ENCODE data around the gene RFPL1. TPM values are rescaled to one million over a fixed set of nuclear protein-coding genes. Genes with fewer than 3 reads are reported as not detected.

Gene RFPL1
- not detected in 5 replicates for total RNA-seq (2022; extraction: Qiagen RNA extraction)

DNA sequence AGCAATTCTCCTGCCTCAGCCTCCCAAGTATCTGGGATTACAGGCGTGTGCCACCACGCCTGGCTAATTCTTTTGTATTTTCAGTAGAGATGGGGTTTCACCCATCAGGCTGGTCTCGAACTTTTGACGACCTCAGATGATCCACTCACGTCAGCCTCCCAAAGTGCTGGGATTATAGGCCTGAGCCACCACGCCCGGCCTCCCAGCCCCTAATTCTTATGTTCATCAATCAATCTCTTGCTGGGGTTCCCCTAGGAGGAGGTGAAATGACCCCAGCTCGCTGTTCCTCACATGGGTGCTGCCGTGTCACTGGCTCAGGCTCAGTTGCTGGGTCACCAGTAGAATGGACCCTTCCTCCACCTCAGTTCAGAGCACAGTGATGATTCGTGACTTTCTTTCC lies at the start of gene RFPL1:
Gene RFPL1 (plus strand): TSS at position 301 of the 400 bp plus-strand sequence.

DNA sequence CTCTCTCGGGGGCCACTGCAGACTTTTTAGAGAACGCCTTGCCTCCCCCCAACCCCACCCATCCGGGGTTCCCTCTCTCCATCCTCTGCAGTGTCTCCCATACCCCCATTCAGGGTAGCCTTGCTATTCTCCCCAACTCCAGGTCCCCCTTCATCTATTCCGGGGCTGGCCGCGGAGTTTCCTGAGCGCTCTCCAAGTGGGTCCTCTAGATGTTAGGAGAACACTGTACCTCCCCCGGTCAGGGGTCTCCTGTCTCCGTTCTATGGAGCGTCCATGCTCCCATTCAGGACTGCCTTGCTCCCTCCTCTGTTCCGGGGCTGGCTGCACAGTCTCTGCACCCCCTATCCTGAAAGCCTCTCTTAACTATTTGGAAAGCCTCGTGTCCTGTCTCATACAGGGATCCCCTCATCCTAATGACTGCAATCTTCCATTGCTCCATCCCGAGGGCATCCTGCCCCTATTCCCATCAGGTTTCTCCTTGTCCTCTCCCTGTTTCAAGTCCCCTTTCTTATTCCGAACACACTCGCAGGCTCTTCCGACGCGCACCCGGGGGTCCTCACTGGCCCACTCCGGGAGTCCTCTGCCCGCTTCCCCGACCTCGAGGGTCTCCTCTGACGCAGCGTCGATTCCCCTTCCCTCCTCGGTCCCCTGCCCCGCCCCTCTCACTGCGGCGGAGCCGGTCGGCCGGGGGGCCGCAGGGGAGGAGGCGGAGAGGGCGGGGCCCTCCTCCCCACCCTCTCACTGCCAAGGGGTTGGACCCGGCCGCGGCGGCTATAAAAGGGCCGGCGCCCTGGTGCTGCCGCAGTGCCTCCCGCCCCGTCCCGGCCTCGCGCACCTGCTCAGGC lies 41.3 kb downstream of the RFPL1 start, which contains the start of gene NEFH:
Gene NEFH (plus strand): TSS at position 802 of the 845 bp plus-strand sequence. CDS start 45 bp downstream, outside the sequence.

Other genes with a start within 250 kb of the RFPL1 start
- gene EMID1, start 232.7 kb upstream of the RFPL1 start, total RNA-seq (2022; extraction: Qiagen RNA extraction): 0.19 to 0.54 TPM (median 0.23 TPM) in 5 replicates
- gene RHBDD3, start 170.6 kb upstream of the RFPL1 start, total RNA-seq (2022; extraction: Qiagen RNA extraction): 18.1 to 25.8 TPM (median 24.4 TPM) in 5 replicates
- 218 to 236 TPM (median 226 TPM) in 5 replicates for gene EWSR1, start 170.3 kb upstream of the RFPL1 start, total RNA-seq (2022; extraction: Qiagen RNA extraction)
- gene GAS2L1, start 131.9 kb upstream of the RFPL1 start, total RNA-seq (2022; extraction: Qiagen RNA extraction): 23.8 to 41.8 TPM (median 37.9 TPM) in 5 replicates
- gene RASL10A, start 122.9 kb upstream of the RFPL1 start, total RNA-seq (2022; extraction: Qiagen RNA extraction): 0.11 to 0.25 TPM (median 0.19 TPM) in 5 replicates
- 20.9 to 30.4 TPM (median 30.0 TPM) in 5 replicates for gene AP1B1, start 50.0 kb upstream of the RFPL1 start, total RNA-seq (2022; extraction: Qiagen RNA extraction)
- 0.07 to 0.17 TPM (median 0.12 TPM) in 5 replicates for gene NEFH, start 41.6 kb downstream of the RFPL1 start, total RNA-seq (2022; extraction: Qiagen RNA extraction)
- gene THOC5, start 115.2 kb downstream of the RFPL1 start, total RNA-seq (2022; extraction: Qiagen RNA extraction): 29.2 to 32.5 TPM (median 30.5 TPM) in 5 replicates
- 58.3 to 64.0 TPM (median 61.9 TPM) in 5 replicates for gene NIPSNAP1, start 142.5 kb downstream of the RFPL1 start, total RNA-seq (2022; extraction: Qiagen RNA extraction)
- 14.4 to 18.6 TPM (median 16.3 TPM) in 5 replicates for gene NF2, start 165.1 kb downstream of the RFPL1 start, total RNA-seq (2022; extraction: Qiagen RNA extraction)